OCI-LY1 (cell line): ENCODE measurements around the gene LCN15.

ENCODE experiments used
- H2AFZ ChIP-seq: fragments of 200-600 bp; sonication (generic), shearing (Covaris generic); 2 replicates; pipeline ENCODE4 v1.6.0; 2014; ENCODE audit warnings: antibody characterized with exemption, mild to moderate bottlenecking, low read length
- H3F3A ChIP-seq: fragments of 200-600 bp; sonication (generic), shearing (Covaris generic); 2 replicates; pipeline ENCODE4 v1.6.0; 2014; ENCODE audit warnings: mild to moderate bottlenecking, antibody characterized with exemption, low read length, moderate library complexity; ENCODE audit not compliant: insufficient read depth
- H3K27ac ChIP-seq: fragments of 200-600 bp; sonication (generic); 2 replicates; pipeline ENCODE4 v1.5.1; 2014; ENCODE audit warnings: low read length, mixed run types, mild to moderate bottlenecking, low read depth; ENCODE audit not compliant: poor library complexity, severe bottlenecking
- H3K27me3 ChIP-seq: fragments of 200-600 bp; sonication (generic); 2 replicates; pipeline ENCODE4 v1.6.0; 2014; ENCODE audit warnings: antibody characterized with exemption, mild to moderate bottlenecking, low read length, moderate library complexity; ENCODE audit not compliant: insufficient read depth
- H3K36me3 ChIP-seq: fragments of 200-600 bp; sonication (generic); 2 replicates; pipeline ENCODE4 v1.6.1; 2014; ENCODE audit warnings: mild to moderate bottlenecking, antibody characterized with exemption, low read length, moderate library complexity, mixed read lengths; ENCODE audit not compliant: insufficient read depth
- H3K4me1 ChIP-seq: fragments of 200-600 bp; sonication (generic); 2 replicates; pipeline ENCODE4 v1.5.1; 2014; ENCODE audit warnings: mild to moderate bottlenecking, low read length, moderate library complexity; ENCODE audit not compliant: insufficient read depth, severe bottlenecking
- H3K4me2 ChIP-seq: fragments of 200-600 bp; sonication (generic), shearing (Covaris generic); 2 replicates; pipeline ENCODE4 v1.6.1; 2014; ENCODE audit warnings: low read length
- H3K4me3 ChIP-seq: fragments of 200-600 bp; sonication (generic); 2 replicates; pipeline ENCODE4 v1.5.1; 2014; ENCODE audit warnings: low read length, low read depth, mild to moderate bottlenecking, mixed read lengths; ENCODE audit not compliant: poor library complexity, severe bottlenecking
- H3K79me2 ChIP-seq: fragments of 200-600 bp; shearing (Covaris generic); 2 replicates; pipeline ENCODE4 v1.6.1; 2016; ENCODE audit warnings: mixed run types, low read length, mixed read lengths; ENCODE audit not compliant: insufficient read depth
- H3K9ac ChIP-seq: fragments of 200-600 bp; sonication (generic), shearing (Covaris generic); 2 replicates; pipeline ENCODE4 v1.6.1; 2014; ENCODE audit warnings: mild to moderate bottlenecking, low read length, mixed read lengths
- H3K9me2 ChIP-seq: fragments of 200-600 bp; sonication (generic), shearing (Covaris generic); 2 replicates; pipeline ENCODE4 v1.6.1; 2014; ENCODE audit warnings: low read depth, mild to moderate bottlenecking, low read length, mixed read lengths
- H3K9me3 ChIP-seq: fragments of 200-600 bp; shearing (Covaris generic); 2 replicates; pipeline ENCODE4 v1.6.1; 2014; ENCODE audit warnings: low read length, mixed read lengths
- H4K20me1 ChIP-seq: fragments of 200-600 bp; sonication (generic), shearing (Covaris generic); 2 replicates; pipeline ENCODE4 v1.6.0; 2016; ENCODE audit warnings: mild to moderate bottlenecking, low read length; ENCODE audit not compliant: insufficient read depth
- EZH2 ChIP-seq: fragments of 200-600 bp; sonication (generic), shearing (Covaris generic); IDR thresholded peaks from 2 replicates; pipeline ENCODE4 v1.8.0; 2017; ENCODE audit warnings: borderline replicate concordance, mixed run types, mild to moderate bottlenecking, antibody characterized with exemption, low read length, moderate library complexity, mixed read lengths
- TF ChIP-seq, protein P1 (sequence below): fragments of 200-600 bp; sonication (generic), shearing (Covaris generic); IDR thresholded peaks from 2 replicates; pipeline ENCODE4 v1.5.1; 2017; ENCODE audit warnings: mild to moderate bottlenecking, antibody characterized with exemption, low read length, moderate library complexity, mixed read lengths

The LCN15 gene

DNA sequence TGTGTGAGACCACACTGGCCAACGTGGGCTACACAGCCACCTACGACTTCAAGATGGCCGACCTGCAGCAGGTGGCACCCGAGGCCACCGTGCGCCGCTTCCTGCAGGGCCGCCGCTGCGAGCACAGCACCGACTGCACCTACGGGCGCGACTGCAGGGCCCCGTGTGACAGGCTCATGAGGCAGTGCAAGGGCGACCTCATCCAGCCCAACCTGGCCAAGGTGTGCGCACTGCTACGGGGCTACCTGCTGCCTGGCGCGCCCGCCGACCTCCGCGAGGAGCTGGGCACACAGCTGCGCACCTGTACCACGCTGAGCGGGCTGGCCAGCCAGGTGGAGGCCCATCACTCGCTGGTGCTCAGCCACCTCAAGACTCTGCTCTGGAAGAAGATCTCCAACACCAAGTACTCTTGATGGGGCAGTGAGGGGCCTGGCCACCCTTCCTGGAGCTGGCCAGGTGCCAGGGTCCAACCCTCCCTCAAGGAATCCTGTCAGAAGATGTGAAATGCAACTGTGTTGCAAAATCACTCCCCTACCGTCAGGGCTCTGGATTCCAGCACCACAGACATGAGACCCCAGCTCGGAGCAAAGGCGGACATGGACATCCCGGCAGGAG is 40.8 kb downstream of the LCN15 start:
- Histone ChIP-seq H3K9me3 (no peaks in the 10 kb centered on the region), H4K20me1 (no peaks in the 10 kb centered on the region), H3K9me2 (no peaks in the 10 kb centered on the region), H3K4me2 (no peak overlapping the region), H3K79me2 (no peaks in the 10 kb centered on the region), H3K9ac (no peak overlapping the region), H3K4me1 (peaks cover 21% of the 10 kb centered on the region), H3K27ac (no peak overlapping the region), H3F3A (no peaks in the 10 kb centered on the region), H3K27me3 (0 out of 2 replicates have a peak, but pooled peaks cover 3% of the 10 kb centered on the region), H3K4me3 (no peak overlapping the region), H2AFZ (no peak overlapping the region), H3K36me3 (peaks cover 56% of the 10 kb centered on the region)
- TF ChIP-seq, protein P1, sequence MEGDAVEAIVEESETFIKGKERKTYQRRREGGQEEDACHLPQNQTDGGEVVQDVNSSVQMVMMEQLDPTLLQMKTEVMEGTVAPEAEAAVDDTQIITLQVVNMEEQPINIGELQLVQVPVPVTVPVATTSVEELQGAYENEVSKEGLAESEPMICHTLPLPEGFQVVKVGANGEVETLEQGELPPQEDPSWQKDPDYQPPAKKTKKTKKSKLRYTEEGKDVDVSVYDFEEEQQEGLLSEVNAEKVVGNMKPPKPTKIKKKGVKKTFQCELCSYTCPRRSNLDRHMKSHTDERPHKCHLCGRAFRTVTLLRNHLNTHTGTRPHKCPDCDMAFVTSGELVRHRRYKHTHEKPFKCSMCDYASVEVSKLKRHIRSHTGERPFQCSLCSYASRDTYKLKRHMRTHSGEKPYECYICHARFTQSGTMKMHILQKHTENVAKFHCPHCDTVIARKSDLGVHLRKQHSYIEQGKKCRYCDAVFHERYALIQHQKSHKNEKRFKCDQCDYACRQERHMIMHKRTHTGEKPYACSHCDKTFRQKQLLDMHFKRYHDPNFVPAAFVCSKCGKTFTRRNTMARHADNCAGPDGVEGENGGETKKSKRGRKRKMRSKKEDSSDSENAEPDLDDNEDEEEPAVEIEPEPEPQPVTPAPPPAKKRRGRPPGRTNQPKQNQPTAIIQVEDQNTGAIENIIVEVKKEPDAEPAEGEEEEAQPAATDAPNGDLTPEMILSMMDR, result no peak
- TF ChIP-seq EZH2, result no peak

DNA sequence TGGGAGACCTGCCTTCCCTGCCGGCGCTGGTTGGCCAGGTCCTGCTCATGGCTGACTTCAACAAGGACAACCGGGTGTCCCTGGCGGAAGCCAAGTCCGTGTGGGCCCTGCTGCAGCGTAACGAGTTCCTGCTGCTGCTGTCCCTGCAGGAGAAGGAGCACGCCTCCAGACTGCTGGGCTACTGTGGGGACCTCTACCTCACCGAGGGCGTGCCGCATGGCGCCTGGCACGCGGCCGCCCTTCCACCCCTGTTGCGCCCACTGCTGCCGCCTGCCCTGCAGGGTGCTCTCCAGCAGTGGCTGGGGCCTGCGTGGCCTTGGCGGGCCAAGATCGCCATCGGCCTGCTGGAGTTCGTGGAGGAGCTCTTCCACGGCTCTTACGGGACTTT is 41.4 kb downstream of the LCN15 start:
- Histone ChIP-seq H3K4me3 (no peak overlapping the region), H3K4me2 (no peak overlapping the region), H3K9ac (no peak overlapping the region), H3K27me3 (0 out of 2 replicates have a peak, but pooled peaks cover 8% of the 10 kb centered on the region), H3K4me1 (peaks cover 17% of the 10 kb centered on the region), H3K27ac (no peak overlapping the region), H3K9me2 (no peaks in the 10 kb centered on the region), H3F3A (no peaks in the 10 kb centered on the region), H3K36me3 (peaks cover 56% of the 10 kb centered on the region), H3K9me3 (no peaks in the 10 kb centered on the region), H4K20me1 (no peaks in the 10 kb centered on the region), H2AFZ (no peak overlapping the region), H3K79me2 (no peaks in the 10 kb centered on the region)
- TF ChIP-seq EZH2, result no peak
- TF ChIP-seq, protein P1, result no peak

DNA sequence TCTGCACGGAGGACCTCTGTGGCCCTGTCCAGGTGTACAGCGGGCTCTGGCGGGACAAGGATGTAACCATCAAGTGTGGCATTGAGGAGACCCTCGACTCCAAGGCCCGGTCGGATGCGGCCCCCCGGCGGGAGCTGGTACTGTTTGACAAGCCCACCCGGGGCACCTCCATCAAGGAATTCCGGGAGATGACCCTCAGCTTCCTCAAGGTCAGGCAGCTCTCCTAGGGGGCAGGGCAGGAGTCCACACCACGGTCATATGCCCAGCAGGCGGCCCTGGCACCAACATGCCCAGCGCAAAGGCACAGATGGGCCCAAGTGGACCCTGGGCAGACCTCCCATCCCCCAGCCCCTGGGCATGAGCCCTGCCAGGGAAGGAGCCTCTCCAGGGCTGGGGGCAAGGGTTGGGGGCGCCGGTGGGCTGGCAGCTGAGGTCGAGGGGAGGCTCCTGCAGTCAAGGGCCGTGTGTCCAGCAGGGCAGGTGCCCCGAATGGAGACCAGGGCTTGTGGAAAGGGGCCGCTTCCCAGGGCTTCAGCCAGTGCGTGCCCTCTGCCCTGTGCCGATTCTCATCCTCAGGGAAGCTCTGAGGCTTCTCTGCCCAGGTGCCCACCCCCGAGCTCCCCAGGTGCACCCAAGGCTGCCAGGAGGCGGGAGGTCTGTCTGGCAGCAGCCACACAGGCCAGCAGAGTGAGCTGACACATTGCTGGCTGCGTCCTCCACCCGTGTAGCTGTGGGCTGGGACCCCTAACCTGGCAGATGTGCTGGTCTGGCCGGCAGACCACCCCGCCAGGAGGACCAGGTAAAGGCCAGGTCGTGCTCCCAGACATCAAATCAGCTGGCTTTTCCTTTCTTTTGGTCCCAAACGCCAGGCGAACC is 42.0 kb downstream of the LCN15 start:
- no peak overlapping the region for H2AFZ ChIP-seq
- no peaks in the 10 kb centered on the region for H4K20me1 ChIP-seq
- 0 out of 2 replicates have a peak, but pooled peaks cover 8% of the 10 kb centered on the region for H3K27me3 ChIP-seq
- H3F3A ChIP-seq, result no peaks in the 10 kb centered on the region
- H3K79me2 ChIP-seq, result no peaks in the 10 kb centered on the region
- no peak overlapping the region for H3K9ac ChIP-seq
- H3K4me1 ChIP-seq, result peaks cover 17% of the 10 kb centered on the region
- no peak overlapping the region for H3K4me2 ChIP-seq
- peaks cover 54% of the 10 kb centered on the region for H3K36me3 ChIP-seq
- H3K9me3 ChIP-seq, result no peaks in the 10 kb centered on the region
- no peaks in the 10 kb centered on the region for H3K9me2 ChIP-seq
- no peak overlapping the region for H3K27ac ChIP-seq
- TF ChIP-seq, protein P1, result no peak
- TF ChIP-seq EZH2, result no peak
- no peak overlapping the region for H3K4me3 ChIP-seq
